ENCODE results near the gene ETV6. TPM values are rescaled to one million over a fixed set of nuclear protein-coding genes. Genes with fewer than 3 reads are reported as not detected.

ETV6 gene
- total and polyA plus RNA-seq, 9 of the 15 experiments (the other 6 are each of a cell fraction or from before 2014, with no cell fraction given), result 0.81 to 12.7 (median 4.1) TPM

DNA sequence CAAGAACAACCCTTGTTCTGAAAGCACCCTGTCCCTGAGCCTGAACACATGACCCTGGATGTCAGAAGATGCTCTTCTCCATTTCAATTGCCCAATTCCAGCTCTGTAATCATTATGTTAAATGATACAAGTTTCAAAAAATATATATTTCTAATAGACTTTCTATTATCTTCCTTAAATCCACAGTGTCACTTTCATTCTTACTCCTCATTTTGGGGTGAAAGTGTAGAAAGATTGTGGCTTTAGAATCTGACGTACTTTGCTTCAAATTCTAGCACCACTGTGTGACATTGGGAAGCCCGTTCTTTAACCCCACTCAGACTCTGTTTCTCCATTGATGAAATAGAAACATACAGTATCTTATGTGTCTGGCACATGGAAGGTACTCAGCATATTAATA lies 83.2 kb downstream of the ETV6 start (continued):
- TF ChIP-seq, protein P1, sequence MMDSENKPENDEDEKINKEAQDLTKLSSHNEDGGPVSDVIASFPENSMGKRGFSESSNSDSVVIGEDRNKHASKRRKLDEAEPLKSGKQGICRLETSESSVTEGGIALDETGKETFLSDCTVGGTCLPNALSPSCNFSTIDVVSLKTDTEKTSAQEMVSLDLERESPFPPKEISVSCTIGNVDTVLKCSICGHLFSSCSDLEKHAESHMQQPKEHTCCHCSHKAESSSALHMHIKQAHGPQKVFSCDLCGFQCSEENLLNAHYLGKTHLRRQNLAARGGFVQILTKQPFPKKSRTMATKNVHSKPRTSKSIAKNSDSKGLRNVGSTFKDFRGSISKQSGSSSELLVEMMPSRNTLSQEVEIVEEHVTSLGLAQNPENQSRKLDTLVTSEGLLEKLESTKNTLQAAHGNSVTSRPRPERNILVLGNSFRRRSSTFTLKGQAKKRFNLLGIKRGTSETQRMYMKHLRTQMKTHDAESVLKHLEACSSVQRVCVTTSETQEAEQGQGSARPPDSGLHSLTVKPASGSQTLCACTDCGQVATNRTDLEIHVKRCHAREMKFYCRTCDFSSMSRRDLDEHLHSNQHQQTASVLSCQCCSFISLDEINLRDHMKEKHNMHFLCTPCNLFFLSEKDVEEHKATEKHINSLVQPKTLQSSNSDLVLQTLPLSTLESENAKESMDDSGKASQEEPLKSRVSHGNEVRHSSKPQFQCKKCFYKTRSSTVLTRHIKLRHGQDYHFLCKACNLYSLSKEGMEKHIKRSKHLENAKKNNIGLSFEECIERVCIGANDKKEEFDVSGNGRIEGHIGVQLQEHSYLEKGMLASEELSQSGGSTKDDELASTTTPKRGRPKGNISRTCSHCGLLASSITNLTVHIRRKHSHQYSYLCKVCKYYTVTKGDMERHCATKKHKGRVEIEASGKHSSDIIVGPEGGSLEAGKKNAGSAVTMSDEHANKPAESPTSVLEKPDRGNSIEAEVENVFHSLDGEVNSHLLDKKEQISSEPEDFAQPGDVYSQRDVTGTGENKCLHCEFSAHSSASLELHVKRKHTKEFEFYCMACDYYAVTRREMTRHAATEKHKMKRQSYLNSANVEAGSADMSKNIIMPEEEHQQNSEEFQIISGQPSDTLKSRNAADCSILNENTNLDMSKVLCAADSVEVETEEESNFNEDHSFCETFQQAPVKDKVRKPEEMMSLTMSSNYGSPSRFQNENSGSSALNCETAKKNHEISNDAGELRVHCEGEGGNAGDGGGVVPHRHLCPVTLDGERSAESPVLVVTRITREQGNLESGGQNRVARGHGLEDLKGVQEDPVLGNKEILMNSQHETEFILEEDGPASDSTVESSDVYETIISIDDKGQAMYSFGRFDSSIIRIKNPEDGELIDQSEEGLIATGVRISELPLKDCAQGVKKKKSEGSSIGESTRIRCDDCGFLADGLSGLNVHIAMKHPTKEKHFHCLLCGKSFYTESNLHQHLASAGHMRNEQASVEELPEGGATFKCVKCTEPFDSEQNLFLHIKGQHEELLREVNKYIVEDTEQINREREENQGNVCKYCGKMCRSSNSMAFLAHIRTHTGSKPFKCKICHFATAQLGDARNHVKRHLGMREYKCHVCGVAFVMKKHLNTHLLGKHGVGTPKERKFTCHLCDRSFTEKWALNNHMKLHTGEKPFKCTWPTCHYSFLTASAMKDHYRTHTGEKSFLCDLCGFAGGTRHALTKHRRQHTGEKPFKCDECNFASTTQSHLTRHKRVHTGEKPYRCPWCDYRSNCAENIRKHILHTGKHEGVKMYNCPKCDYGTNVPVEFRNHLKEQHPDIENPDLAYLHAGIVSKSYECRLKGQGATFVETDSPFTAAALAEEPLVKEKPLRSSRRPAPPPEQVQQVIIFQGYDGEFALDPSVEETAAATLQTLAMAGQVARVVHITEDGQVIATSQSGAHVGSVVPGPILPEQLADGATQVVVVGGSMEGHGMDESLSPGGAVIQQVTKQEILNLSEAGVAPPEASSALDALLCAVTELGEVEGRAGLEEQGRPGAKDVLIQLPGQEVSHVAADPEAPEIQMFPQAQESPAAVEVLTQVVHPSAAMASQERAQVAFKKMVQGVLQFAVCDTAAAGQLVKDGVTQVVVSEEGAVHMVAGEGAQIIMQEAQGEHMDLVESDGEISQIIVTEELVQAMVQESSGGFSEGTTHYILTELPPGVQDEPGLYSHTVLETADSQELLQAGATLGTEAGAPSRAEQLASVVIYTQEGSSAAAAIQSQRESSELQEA (IDR thresholded peaks at IDR 0.05; ENCODE audit: low read depth), result no peak
- TF ChIP-seq ILF3 (IDR thresholded peaks at IDR 0.05; ENCODE audit: borderline replicate concordance) (no peak), TBP (optimal IDR thresholded peaks at IDR 0.05; ENCODE audit: low read depth, low read length) (no peak), GATA2 (CRISPR knock-in tag; IDR thresholded peaks at IDR 0.05) (no peak), STAG1 (CRISPR knock-in tag; IDR thresholded peaks at IDR 0.05; ENCODE audit: borderline replicate concordance) (no peak), CXXC5 (CRISPR knock-in tag; IDR thresholded peaks at IDR 0.05) (no peak), SNIP1 (IDR thresholded peaks at IDR 0.05; ENCODE audit: low read depth) (no peak)
